Smooth muscle cell of the brain vasculature (primary cell): Measurements from ENCODE around the gene TLR4.

Source experiments
- DNase-seq: peaks from one replicate; pipeline ENCODE4 v3.0.0-alpha.2; 2012; ENCODE audit warnings: low read depth, low spot score

The TLR4 gene

DNA sequence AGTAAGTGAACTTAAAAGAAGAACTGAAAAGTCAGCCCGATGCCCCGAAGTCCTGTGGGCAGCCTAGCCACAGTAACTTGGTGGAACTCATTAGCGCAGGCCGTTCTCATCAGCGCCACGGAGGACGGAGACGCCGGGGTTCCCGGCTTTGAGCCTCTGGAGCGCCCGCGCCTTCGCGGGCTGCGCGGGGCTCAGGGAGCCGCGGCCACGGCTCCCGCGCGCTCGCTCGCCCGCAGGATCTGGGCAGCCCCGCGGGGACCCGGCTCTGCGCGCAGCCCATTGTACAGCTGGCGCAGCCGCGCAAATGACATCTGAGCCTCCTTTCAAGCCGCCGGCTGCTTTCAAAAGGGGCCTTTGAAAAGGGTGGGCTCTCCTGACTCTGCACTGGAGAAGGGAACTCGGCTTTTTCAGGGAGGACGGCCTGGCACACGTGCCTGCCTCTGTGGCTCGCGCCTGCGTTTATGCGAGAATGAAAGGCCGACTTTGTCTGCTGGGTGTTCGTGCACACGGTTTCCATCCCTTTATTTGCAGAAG lies 40.7 kb downstream of the TLR4 start:
- DNase-seq: no peak

DNA sequence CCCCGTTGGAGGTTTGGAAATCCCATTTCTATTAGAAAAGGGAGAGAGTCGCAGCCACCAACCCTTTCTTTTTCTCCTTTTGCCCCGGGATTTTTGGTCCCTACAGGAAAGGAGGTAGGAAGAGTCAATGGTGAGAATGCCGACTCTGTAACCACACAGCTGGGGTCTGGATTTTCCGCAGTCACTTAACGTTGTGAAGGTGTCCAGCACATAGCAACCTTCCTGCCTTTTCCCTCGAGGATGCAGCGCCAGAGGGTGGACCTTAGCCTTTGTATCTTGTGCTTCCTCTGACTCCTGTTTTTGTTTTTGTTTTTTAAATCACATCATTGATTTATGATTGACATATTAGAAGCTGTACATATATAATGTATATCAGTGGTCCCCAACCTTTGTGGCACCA lies 41.4 kb downstream of the TLR4 start:
- DNase-seq: no peak

DNA sequence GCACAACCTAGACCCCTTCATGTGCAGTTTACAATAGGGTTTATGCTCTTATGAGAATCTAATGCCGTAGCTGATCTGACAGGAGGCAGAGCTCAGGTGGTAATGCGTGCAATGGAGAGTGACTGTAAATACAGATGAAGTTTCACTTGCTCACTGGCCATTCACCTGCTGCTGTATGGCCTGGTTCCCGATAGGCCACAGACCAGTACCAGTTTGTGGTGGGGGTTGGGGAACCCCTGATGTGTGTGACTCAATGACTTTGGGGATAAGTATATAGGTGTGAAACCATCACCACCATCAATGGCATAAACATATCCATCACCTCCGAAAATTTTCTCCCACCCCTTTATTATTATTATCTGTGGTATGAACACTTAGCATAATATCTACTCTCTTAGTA lies 42.1 kb downstream of the TLR4 start:
- DNase-seq: no peak

DNA sequence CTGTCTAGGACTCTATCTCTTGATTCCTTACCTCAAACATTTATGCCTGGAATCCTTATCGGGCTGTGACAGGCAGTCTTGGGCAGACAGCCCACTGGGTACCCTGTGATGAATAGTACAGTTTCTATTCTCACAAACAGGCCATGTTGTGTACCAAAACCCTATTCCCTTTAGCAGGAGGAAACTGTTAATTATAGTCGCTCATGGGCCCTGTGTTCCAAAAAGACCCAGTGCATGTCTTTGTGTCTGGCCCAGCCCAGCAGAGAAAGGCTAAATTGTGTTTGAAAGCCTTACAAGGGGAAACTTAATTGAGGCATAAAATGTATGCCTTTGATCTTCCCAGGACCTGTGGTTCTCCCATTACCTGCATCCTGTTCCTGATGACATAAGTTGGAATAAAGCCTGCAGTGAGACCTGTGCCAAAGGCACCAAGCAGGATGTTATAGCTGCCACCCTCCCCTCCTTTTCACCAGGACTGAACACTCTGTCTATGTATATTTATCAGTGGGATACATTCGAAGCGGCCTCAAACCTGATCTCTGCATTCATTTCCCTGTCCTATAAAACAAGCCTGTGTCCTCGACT lies 43.3 kb downstream of the TLR4 start:
- no peak for DNase-seq

DNA sequence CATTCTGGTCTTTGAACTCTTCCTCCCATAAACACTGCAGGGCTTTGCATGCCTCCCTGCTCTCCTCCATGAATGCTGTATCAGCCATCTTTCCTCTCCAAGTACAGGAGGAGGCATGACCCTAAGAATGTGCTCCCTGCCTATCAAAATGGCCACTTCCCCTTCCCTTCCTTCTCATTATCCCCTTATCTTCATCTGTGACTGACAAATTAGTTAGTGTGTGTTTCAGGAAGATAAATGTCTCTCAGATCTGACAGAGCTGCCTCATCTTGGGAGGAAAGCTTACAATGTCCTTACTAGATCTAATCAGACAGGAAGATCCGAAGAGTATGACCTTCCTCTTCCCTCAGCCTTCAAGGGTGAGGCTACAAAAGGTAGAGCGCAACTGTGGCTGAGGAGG lies 46.2 kb downstream of the TLR4 start:
- no peak for DNase-seq

DNA sequence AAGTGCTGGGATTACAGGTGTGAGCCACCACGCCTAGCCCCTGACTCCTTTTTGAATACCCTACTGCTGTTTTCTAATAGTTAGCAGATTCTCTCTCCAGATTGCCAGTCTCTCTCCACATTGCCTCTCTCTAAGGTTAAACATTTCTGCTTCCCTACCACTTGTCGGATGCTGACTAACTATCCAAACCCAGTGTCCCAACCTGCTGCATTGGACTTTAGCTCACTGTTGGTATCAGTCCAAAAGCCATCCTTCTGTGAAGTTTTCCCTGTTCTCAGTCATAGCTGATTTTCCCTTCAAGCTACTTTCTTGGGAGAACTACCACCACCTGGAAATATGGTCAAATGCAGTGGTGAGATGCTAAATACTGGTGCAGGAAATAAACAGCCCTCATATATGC lies 48.7 kb downstream of the TLR4 start:
- no peak for DNase-seq

DNA sequence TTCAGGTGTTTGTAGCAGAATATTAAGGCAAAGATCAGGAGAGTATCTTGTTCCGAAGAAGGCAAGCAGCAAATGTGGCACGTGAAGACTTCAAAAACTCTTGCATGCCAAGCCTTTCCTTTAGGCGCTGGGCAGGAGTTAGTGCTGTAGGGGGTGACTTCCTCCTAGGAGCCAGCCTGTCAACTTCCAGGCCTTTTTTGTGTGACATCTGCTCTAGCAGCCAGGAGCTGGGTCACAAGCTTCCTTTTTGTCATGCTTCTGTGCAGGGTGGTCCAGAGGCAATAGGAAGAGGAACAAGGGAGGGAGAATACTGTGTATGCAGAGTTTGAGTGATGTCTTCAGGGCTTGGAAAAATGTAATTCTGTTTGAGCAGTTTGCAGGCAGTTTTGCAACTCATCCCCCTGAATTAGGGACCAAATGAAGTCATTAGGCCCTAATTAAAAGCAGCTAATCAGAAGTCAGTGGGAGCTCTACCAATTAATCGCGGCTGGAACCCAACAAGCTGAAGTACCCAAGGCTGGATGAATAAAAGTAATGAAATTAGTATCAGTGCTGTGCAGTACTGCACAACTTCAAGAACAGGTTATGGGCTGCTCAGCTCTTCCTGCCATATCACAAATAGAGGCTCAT lies 53.5 kb downstream of the TLR4 start:
- no peak for DNase-seq

DNA sequence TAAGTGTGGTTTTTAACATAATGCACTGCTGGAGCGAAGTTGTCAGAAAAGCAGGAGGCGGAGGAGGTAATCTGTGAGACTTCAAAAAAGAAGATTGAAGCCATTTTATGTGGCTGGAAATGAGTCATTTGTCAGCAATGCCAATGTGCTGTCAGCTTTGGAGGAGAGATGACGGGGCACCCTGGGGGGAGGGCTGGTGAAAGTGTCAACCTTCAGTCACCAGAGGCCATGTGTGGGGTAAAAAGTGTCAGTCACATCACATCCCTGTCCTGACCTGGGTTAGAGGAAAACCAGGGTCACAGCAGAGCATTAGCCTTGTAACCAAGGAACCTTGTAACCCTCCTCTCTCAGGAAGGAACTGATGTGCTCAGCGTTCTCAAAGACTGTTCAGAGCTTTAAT lies 59.1 kb downstream of the TLR4 start:
- DNase-seq: no peak

DNA sequence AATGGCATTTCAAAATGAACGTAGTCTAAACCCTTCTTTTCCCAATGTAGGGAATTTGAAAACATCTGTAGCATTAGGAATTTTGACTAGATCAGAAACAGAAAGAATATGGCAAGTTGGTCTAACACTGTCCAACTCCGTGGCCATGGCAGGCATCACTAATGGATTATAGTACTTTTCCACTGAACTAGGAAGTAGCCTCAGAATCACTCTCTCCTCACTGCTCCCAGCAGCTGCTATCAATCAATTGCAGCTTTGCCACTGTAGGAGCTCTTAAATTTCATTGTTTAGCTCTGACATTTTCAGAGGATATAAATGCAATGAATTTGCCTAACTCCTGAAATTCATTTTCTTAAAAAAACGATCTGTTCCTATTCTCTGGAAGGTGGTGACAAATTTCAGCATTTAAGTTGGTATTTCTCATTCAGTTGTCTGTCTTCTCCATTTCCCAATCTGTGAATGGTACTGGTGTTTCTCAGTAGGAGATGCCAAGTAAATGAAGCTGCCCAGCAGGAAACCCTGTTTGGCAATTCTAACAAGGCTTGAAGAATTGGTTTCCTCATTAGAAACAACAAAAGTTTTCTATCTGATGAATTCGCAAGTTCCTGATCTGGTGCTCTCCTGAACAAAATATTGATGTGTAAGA lies 64.7 kb downstream of the TLR4 start:
- no peak for DNase-seq

DNA sequence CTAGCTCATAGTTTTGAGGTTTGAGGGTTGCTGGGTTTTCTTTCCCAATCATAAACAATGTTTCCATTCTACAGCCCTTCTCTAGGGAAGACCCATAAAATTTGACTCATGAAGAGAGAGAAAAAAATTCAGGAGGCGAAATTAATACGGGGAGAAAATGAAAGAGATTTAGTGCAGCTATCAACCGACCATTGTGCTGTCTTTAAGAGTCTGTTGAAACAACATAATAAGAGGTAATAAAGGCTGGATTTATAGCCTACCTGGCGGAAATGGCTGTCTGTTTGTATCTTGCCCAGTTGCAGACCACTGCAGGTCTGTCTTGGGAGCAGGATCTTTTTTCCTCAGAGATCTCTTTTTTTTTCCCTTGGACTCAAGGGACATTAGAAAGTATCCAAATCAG lies 66.9 kb downstream of the TLR4 start:
- DNase-seq: no peak

DNA sequence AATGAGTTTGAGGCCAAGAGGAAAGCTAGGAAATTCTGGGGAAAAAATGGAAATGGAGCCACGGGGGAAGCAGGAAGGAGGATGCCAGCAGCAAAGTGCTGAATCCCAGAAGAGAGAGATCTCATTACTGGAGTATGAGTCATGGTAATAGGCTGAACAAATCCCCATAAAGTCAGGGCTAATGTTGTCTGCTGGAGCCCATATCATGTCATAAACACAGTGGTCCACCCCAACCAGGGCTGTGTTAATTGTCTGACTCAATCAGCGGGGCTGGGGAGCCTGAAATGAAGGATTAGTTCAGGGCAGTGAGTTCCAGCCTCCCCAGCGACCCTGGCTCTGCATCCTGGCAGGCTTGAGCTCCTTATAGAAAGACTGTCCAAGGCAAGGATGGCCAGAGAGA lies 68.8 kb downstream of the TLR4 start:
- DNase-seq: no peak
